WTC11 (cell line): Measurements from ENCODE around the gene SETD1B.

Experiments
- ATF2 ChIP-seq: sonication (generic); formaldehyde crosslinking; IDR thresholded peaks from 2 replicates; pipeline ENCODE4 v1.8.1; 2022; ENCODE audit warnings: low read depth, missing genetic modification reagents, borderline replicate concordance
- CTCF ChIP-seq: fragments of 200-600 bp; IDR thresholded peaks from 2 replicates; pipeline ENCODE4 v1.8.0; 2022; ENCODE audit warnings: antibody characterized with exemption
- E2F1 ChIP-seq: sonication (generic); formaldehyde crosslinking; IDR thresholded peaks from 2 replicates; pipeline ENCODE4 v1.8.0; 2022; ENCODE audit warnings: mild to moderate bottlenecking, missing genetic modification reagents
- TEAD1 ChIP-seq: sonication (generic); formaldehyde crosslinking; IDR thresholded peaks from 2 replicates; pipeline ENCODE4 v1.8.0; 2022; ENCODE audit warnings: mild to moderate bottlenecking, missing genetic modification reagents
- USF2 ChIP-seq: sonication (generic); formaldehyde crosslinking; IDR thresholded peaks from 2 replicates; pipeline ENCODE4 v1.8.1; 2023; ENCODE audit warnings: mild to moderate bottlenecking, missing genetic modification reagents, moderate library complexity
- TF ChIP-seq, protein P1 (sequence below): sonication (generic); formaldehyde crosslinking; conservative IDR thresholded peaks from 2 replicates; pipeline ENCODE4 v1.8.1; 2022; ENCODE audit warnings: mild to moderate bottlenecking, missing genetic modification reagents
- TF ChIP-seq, protein P2 (sequence below): sonication (generic); formaldehyde crosslinking; IDR thresholded peaks from 2 replicates; pipeline ENCODE4 v1.8.1; 2022; ENCODE audit warnings: mild to moderate bottlenecking, moderate library complexity, missing genetic modification reagents

- TF ChIP-seq ATF2 (CRISPR knock-in tag) (no peak), E2F1 (CRISPR knock-in tag) (no peak), CTCF (no peak), USF2 (no peak), TEAD1 (CRISPR knock-in tag) (no peak)
- TF ChIP-seq, protein P1, sequence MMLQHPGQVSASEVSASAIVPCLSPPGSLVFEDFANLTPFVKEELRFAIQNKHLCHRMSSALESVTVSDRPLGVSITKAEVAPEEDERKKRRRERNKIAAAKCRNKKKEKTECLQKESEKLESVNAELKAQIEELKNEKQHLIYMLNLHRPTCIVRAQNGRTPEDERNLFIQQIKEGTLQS (CRISPR knock-in tag), result no peak
- TF ChIP-seq, protein P2, sequence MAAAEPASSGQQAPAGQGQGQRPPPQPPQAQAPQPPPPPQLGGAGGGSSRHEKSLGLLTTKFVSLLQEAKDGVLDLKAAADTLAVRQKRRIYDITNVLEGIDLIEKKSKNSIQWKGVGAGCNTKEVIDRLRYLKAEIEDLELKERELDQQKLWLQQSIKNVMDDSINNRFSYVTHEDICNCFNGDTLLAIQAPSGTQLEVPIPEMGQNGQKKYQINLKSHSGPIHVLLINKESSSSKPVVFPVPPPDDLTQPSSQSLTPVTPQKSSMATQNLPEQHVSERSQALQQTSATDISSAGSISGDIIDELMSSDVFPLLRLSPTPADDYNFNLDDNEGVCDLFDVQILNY (CRISPR knock-in tag), result no peak
These were observed 20.0 kb upstream of the SETD1B start for GRCh38 chr12:121783766-121784165.
